Uterus (tissue), 2 donors: ENCODE measurements around the gene ANO4.

Experiments
- CTCF ChIP-seq, 4 experiments: fragments of 200-600 bp in 2 of 4; fragments of 450-650 bp in 2 of 4; sonication (generic) in 2 of 4; IDR thresholded peaks; one replicate each; pipeline ENCODE4 v1.5.1; 2016 to 2019; ENCODE audit warnings: antibody characterized with exemption in 4 of 4, mild to moderate bottlenecking in 2 of 4, moderate library complexity in 1 of 4
- POLR2A ChIP-seq, 2 donors: fragments of 450-650 bp; IDR thresholded peaks; one replicate each; pipeline ENCODE4 v1.6.1; 2016; ENCODE audit warnings: antibody characterized with exemption in 2 of 2, mild to moderate bottlenecking in 1 of 2, moderate library complexity in 1 of 2

GRCh38 chr12:100899301-100899700 is 104.7 kb downstream of the ANO4 start:
- no peak for TF ChIP-seq CTCF (IDR thresholded peaks at IDR 0.05)
- no peak for TF ChIP-seq POLR2A (IDR thresholded peaks at IDR 0.05)
